GM04504 (cell line): ENCODE measurements around the gene MEIG1.
"Not testable (repeated sequence)": the region's sequence is repeated elsewhere in the genome, so short reads cannot be mapped to it uniquely, and the experiment has no call there.

Experiments
- DNase-seq: peaks from one replicate; pipeline ENCODE4 v3.0.0-alpha.2; 2012; ENCODE audit warnings: low read depth

Gene MEIG1

GRCh38 chr10:14959221-14960057 is at the start of gene MEIG1:
Gene MEIG1, plus strand, starts transcription at chr10:14959388. Its CDS starts 7,081 bp downstream, at chr10:14966469.
- DNase-seq = peak; percentile 86

- no peak for DNase-seq
Measured at GRCh38 chr10:14910953-14911352, 48.2 kb upstream of the MEIG1 start.

- no peak for DNase-seq
Measured at GRCh38 chr10:14911801-14912200, 47.4 kb upstream of the MEIG1 start.

GRCh38 chr10:14916600-14916999 is 42.6 kb upstream of the MEIG1 start:
- DNase-seq = no peak

- no peak for DNase-seq
Measured at GRCh38 chr10:14917827-14918226, 41.4 kb upstream of the MEIG1 start.

GRCh38 chr10:14918964-14919363 is 40.2 kb upstream of the MEIG1 start:
- DNase-seq = no peak

- DNase-seq = no peak
Measured at GRCh38 chr10:14924013-14924412, 35.2 kb upstream of the MEIG1 start.

GRCh38 chr10:14925268-14925667 is 33.9 kb upstream of the MEIG1 start:
- no peak for DNase-seq

GRCh38 chr10:14926061-14926470 is 33.1 kb upstream of the MEIG1 start:
- DNase-seq = no peak

GRCh38 chr10:14926722-14927416 is 32.3 kb upstream of the MEIG1 start:
- DNase-seq = no peak

- DNase-seq = no peak
Measured at GRCh38 chr10:14930610-14931009, 28.6 kb upstream of the MEIG1 start.

- no peak for DNase-seq
Measured at GRCh38 chr10:14936584-14936983, 22.6 kb upstream of the MEIG1 start.

- DNase-seq = not testable (repeated sequence)
Measured at GRCh38 chr10:14938971-14939370, 20.2 kb upstream of the MEIG1 start.

GRCh38 chr10:14942147-14942949 is 16.8 kb upstream of the MEIG1 start:
- not testable (repeated sequence) for DNase-seq

- not testable (repeated sequence) for DNase-seq
Measured at GRCh38 chr10:14942950-14943338, 16.2 kb upstream of the MEIG1 start.

- no peak for DNase-seq
Measured at GRCh38 chr10:14945108-14945507, 14.1 kb upstream of the MEIG1 start.

GRCh38 chr10:14947268-14947667 is 11.9 kb upstream of the MEIG1 start:
- DNase-seq = no peak

GRCh38 chr10:14949291-14949690 is 9.9 kb upstream of the MEIG1 start:
- DNase-seq = no peak

GRCh38 chr10:14952851-14953423 is 6.3 kb upstream of the MEIG1 start:
- DNase-seq = no peak

GRCh38 chr10:14953424-14954000 is 5.7 kb upstream of the MEIG1 start:
- peak; percentile 20 for DNase-seq

- DNase-seq = peak; percentile 70
Measured at GRCh38 chr10:14954001-14954770, 5.0 kb upstream of the MEIG1 start, which contains the start of gene DCLRE1C. Gene DCLRE1C, minus strand, starts transcription at chr10:14954096. Its CDS starts 86 bp downstream, at chr10:14954010.
